ENCODE data around the gene TAOK3.

GRCh38 chr12:118337194-118337838 is 35.4 kb downstream of the TAOK3 start:
- no peak for TF ChIP-seq CTCF (conservative IDR thresholded peaks at IDR 0.05; ENCODE audit: low read depth, low read length)
- no peak for TF ChIP-seq POLR2A (IDR thresholded peaks at IDR 0.05; ENCODE audit: low read depth, low read length)
- TF ChIP-seq RAD21 (IDR thresholded peaks at IDR 0.05; ENCODE audit: low read length), result no peak
- TF ChIP-seq CHD1 (IDR thresholded peaks at IDR 0.05; ENCODE audit: low read depth, low read length), result no peak
- TF ChIP-seq CEBPB (IDR thresholded peaks at IDR 0.05; ENCODE audit: low read depth, low read length), result no peak
- no peak for TF ChIP-seq FOS (IDR thresholded peaks at IDR 0.05; ENCODE audit: low read depth, low read length)
- no peak for TF ChIP-seq NFE2L2 (IDR thresholded peaks at IDR 0.05; ENCODE audit: low read depth, low read length)
- no peak for TF ChIP-seq RFX5 (IDR thresholded peaks at IDR 0.05; ENCODE audit: low read depth, low read length)
- no peak for TF ChIP-seq MXI1 (IDR thresholded peaks at IDR 0.05; ENCODE audit: borderline replicate concordance, low read depth, low read length)
- no peak for TF ChIP-seq USF2 (IDR thresholded peaks at IDR 0.05; ENCODE audit: low read depth, low read length)
